Liver (tissue), 9 donors: ENCODE measurements around the gene APOOL. TPM values are rescaled to one million over a fixed set of nuclear protein-coding genes. Genes with fewer than 3 reads are reported as not detected.

Experiments used
- DNase-seq: peaks from one replicate; pipeline ENCODE4 v3.0.0-alpha.2; 2017; ENCODE audit warnings: low spot score
- H3K27ac ChIP-seq, 2 donors: one replicate each; pipeline ENCODE4 v1.7.0; 2013; ENCODE audit warnings: inconsistent platforms in 2 of 2, low read length in 2 of 2, control low read depth in 1 of 2, low read depth in 1 of 2, mild to moderate bottlenecking in 1 of 2
- H3K27me3 ChIP-seq, 4 donors: one replicate each; pipeline versions ENCODE4 v1.6.1 to v1.7.0; 2013; ENCODE audit warnings: low read length in 3 of 4, inconsistent platforms in 1 of 4, mild to moderate bottlenecking in 1 of 4, moderate library complexity in 1 of 4; ENCODE audit not compliant: control insufficient read depth in 4 of 4, insufficient read depth in 4 of 4
- H3K36me3 ChIP-seq, 4 donors: one replicate each; pipeline versions ENCODE4 v1.6.1 to v1.7.0; 2013; ENCODE audit warnings: low read length in 3 of 4, mild to moderate bottlenecking in 3 of 4, low read depth in 1 of 4, moderate library complexity in 1 of 4; ENCODE audit not compliant: control insufficient read depth in 4 of 4, insufficient read depth in 3 of 4
- H3K4me1 ChIP-seq, 4 donors: one replicate each; pipeline versions ENCODE4 v1.6.1 to v1.7.0; 2013; ENCODE audit warnings: low read length in 3 of 4, mild to moderate bottlenecking in 3 of 4, moderate library complexity in 1 of 4; ENCODE audit not compliant: control insufficient read depth in 4 of 4, insufficient read depth in 4 of 4
- H3K4me3 ChIP-seq, 3 donors: one replicate each; pipeline versions ENCODE4 v1.6.1 to v1.7.0; 2013; ENCODE audit warnings: low read length in 3 of 3, control low read depth in 1 of 3, low read depth in 1 of 3, mild to moderate bottlenecking in 1 of 3
- H3K9ac ChIP-seq, 2 donors: one replicate each; pipeline ENCODE4 v1.7.0; 2013; ENCODE audit warnings: low read length in 2 of 2, mild to moderate bottlenecking in 2 of 2, moderate library complexity in 2 of 2, control low read depth in 1 of 2, low read depth in 1 of 2
- H3K9me3 ChIP-seq, 4 donors: one replicate each; pipeline versions ENCODE4 v1.6.1 to v1.7.0; 2013; ENCODE audit warnings: low read length in 3 of 4; ENCODE audit not compliant: control insufficient read depth in 4 of 4
- ATF3 ChIP-seq: IDR thresholded peaks from 2 replicates; pipeline ENCODE4 v1.6.1; 2016; ENCODE audit warnings: antibody characterized with exemption
- EGR1 ChIP-seq, 2 donors: IDR thresholded peaks; 2 replicates each; pipeline ENCODE4 v1.6.1; 2016 to 2018; ENCODE audit warnings: antibody characterized with exemption in 2 of 2, low read depth in 2 of 2
- FOXA1 ChIP-seq: IDR thresholded peaks from 2 replicates; pipeline ENCODE4 v1.6.1; 2016; ENCODE audit warnings: antibody characterized with exemption
- FOXA2 ChIP-seq: IDR thresholded peaks from 2 replicates; pipeline ENCODE4 v1.6.1; 2016; ENCODE audit warnings: antibody characterized with exemption
- GABPA ChIP-seq, 2 donors: IDR thresholded peaks in 1 of 2; conservative IDR thresholded peaks in 1 of 2; 2 replicates each; pipeline ENCODE4 v1.6.1; 2016; ENCODE audit warnings: antibody characterized with exemption in 2 of 2, mild to moderate bottlenecking in 1 of 2, moderate library complexity in 1 of 2
- HNF4A ChIP-seq, 2 donors: conservative IDR thresholded peaks; 2 replicates each; pipeline ENCODE4 v1.6.1; 2016; ENCODE audit warnings: antibody characterized with exemption in 2 of 2, mild to moderate bottlenecking in 2 of 2
- HNF4G ChIP-seq: IDR thresholded peaks from 2 replicates; pipeline ENCODE4 v1.6.1; 2016; ENCODE audit warnings: antibody characterized with exemption
- JUND ChIP-seq, 2 donors: IDR thresholded peaks; 2 replicates each; pipeline ENCODE4 v1.6.1; 2016; ENCODE audit warnings: antibody characterized with exemption in 2 of 2
- MAX ChIP-seq: IDR thresholded peaks from 2 replicates; pipeline ENCODE4 v1.6.1; 2016; ENCODE audit warnings: antibody characterized with exemption
- RAD21 ChIP-seq, 2 donors: IDR thresholded peaks; 2 replicates each; pipeline ENCODE4 v1.6.1; 2016; ENCODE audit warnings: antibody characterized with exemption in 2 of 2, mild to moderate bottlenecking in 2 of 2
- REST ChIP-seq: IDR thresholded peaks from 2 replicates; pipeline ENCODE4 v1.6.1; 2016; ENCODE audit warnings: antibody characterized with exemption, mild to moderate bottlenecking
- RXRA ChIP-seq, 2 donors: IDR thresholded peaks; 2 replicates each; pipeline ENCODE4 v1.6.1; 2017 to 2018; ENCODE audit warnings: antibody characterized with exemption in 2 of 2, mild to moderate bottlenecking in 1 of 2
- SP1 ChIP-seq: IDR thresholded peaks from 2 replicates; pipeline ENCODE4 v1.6.1; 2018; ENCODE audit warnings: antibody characterized with exemption, mild to moderate bottlenecking
- TAF1 ChIP-seq: conservative IDR thresholded peaks from 2 replicates; pipeline ENCODE4 v1.6.1; 2016; ENCODE audit warnings: antibody characterized with exemption, mild to moderate bottlenecking
- YY1 ChIP-seq: IDR thresholded peaks from 2 replicates; pipeline ENCODE4 v1.6.1; 2016; ENCODE audit warnings: antibody characterized with exemption, mild to moderate bottlenecking
- WGBS: extraction: QIAGEN DNeasy Blood & Tissue Kit; methylation state at CpG from one replicate; pipeline ENCODE4 v1.1.7; 2013; 5-methylcytosine and 5-hydroxymethylcytosine counted together
- polyA plus RNA-seq, 2 donors: library from polyadenylated mRNA; stranded (reverse) in 1 of 2; unstranded in 1 of 2; fragments of 200-250 nt in 1 of 2; fragments of >200 nt in 1 of 2; fragmentation: Nextera tagmentation in 1 of 2; extraction: Ambion mirVana in 1 of 2; gene quantifications; one replicate each; pipeline versions ENCODE4 v1.2.1 to v1.2.3, GENCODE V29; 2013 to 2015
- total RNA-seq, 2 donors: library from RNA; depleted of rRNA; stranded (reverse); fragments of >200 nt; gene quantifications; one replicate each; pipeline ENCODE4 v1.2.3, GENCODE V29; 2014
- TF ChIP-seq, protein P1 (sequence below): fragments of 150-350 bp; IDR thresholded peaks from 2 replicates; pipeline ENCODE4 v1.5.1; 2017; ENCODE audit warnings: improper control_type of control experiment, low read depth, low read length; ENCODE audit not compliant: missing input control
- donor health status: healthy.
- donor health status: healthy.
- donor health status: healthy.
- donor health status: healthy.
- donor health status: healthy.

The APOOL gene
- total and polyA plus RNA-seq, 4 donors, result 7.5 to 12.1 (median 10.7) TPM

- 42% methylated on average over 2 of the region's 2 CpGs for WGBS
- no peaks in the 10 kb centered on the region for H3K36me3 ChIP-seq
- no peak for DNase-seq
- TF ChIP-seq RAD21 (IDR thresholded peaks at IDR 0.05) (no peak), EGR1 (IDR thresholded peaks at IDR 0.05; ENCODE audit: low read depth in 2 of 2) (no peak), JUND (IDR thresholded peaks at IDR 0.05) (no peak), ATF3 (no peak), HNF4A (conservative IDR thresholded peaks at IDR 0.05) (no peak), YY1 (no peak), FOXA1 (no peak), MAX (no peak), REST (no peak), RXRA (IDR thresholded peaks at IDR 0.05) (no peak), TAF1 (no peak)
- TF ChIP-seq, protein P1, sequence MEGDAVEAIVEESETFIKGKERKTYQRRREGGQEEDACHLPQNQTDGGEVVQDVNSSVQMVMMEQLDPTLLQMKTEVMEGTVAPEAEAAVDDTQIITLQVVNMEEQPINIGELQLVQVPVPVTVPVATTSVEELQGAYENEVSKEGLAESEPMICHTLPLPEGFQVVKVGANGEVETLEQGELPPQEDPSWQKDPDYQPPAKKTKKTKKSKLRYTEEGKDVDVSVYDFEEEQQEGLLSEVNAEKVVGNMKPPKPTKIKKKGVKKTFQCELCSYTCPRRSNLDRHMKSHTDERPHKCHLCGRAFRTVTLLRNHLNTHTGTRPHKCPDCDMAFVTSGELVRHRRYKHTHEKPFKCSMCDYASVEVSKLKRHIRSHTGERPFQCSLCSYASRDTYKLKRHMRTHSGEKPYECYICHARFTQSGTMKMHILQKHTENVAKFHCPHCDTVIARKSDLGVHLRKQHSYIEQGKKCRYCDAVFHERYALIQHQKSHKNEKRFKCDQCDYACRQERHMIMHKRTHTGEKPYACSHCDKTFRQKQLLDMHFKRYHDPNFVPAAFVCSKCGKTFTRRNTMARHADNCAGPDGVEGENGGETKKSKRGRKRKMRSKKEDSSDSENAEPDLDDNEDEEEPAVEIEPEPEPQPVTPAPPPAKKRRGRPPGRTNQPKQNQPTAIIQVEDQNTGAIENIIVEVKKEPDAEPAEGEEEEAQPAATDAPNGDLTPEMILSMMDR, result no peak
- no peaks in the 10 kb centered on the region for H3K9me3 ChIP-seq
- no peak overlapping the region for H3K4me3 ChIP-seq
- no peak overlapping the region for H3K27ac ChIP-seq
- H3K9ac ChIP-seq, result no peak overlapping the region
- H3K27me3 ChIP-seq, result no peaks in the 10 kb centered on the region
- no peaks in the 10 kb centered on the region for H3K4me1 ChIP-seq
These were observed 27.8 kb downstream of the APOOL start for GRCh38 chrX:85031505-85031904.

- no peak for DNase-seq
- no peak for TF ChIP-seq YY1
- TF ChIP-seq SP1, result no peak
- TF ChIP-seq, protein P1, result no peak
- no peak for TF ChIP-seq ATF3
- no peak for TF ChIP-seq GABPA (IDR thresholded peaks at IDR 0.05 in 1 of 2, conservative IDR thresholded peaks at IDR 0.05 in 1 of 2)
- no peak for TF ChIP-seq HNF4A (conservative IDR thresholded peaks at IDR 0.05)
- TF ChIP-seq JUND (IDR thresholded peaks at IDR 0.05), result no peak
- TF ChIP-seq FOXA2, result no peak
- no peak for TF ChIP-seq REST
- TF ChIP-seq HNF4G, result no peak
- no peak for TF ChIP-seq RAD21 (IDR thresholded peaks at IDR 0.05)
- Histone ChIP-seq H3K4me1 (no peaks in the 10 kb centered on the region), H3K9ac (no peak overlapping the region), H3K9me3 (peaks cover 0 to 6% (median 2%) of the 10 kb centered on the region in 4 donors), H3K27me3 (no peaks in the 10 kb centered on the region), H3K4me3 (no peak overlapping the region), H3K27ac (no peak overlapping the region), H3K36me3 (no peaks in the 10 kb centered on the region)
- 97% methylated on average over 3 of the region's 3 CpGs for WGBS
These were observed 33.4 kb downstream of the APOOL start for GRCh38 chrX:85037114-85037513.
